SK-MEL-5 (cell line): ENCODE results near the gene CLTB. TPM values are rescaled to one million over a fixed set of nuclear protein-coding genes. Genes with fewer than 3 reads are reported as not detected.
"Not testable (repeated sequence)": the region's sequence is repeated elsewhere in the genome, so short reads cannot be mapped to it uniquely, and the experiment has no call there.

ENCODE experiments used
- DNase-seq: peaks from one replicate; pipeline ENCODE4 v3.0.0-alpha.2; 2016; ENCODE audit warnings: low read depth, low spot score
- in situ Hi-C: cut with HindIII; loops from 2 replicates; pipeline ENCODE4 v1.10.0; 2016; ENCODE audit warnings: low sequenced_read_pairs, high pct_unique_total_duplicates, low pct_unique_long_range_greater_than_20kb
- polyA plus RNA-seq, 2 experiments: library from polyadenylated mRNA; depleted of rRNA; stranded (reverse); fragments of >200 nt; gene quantifications; 2 replicates each; pipeline ENCODE4 v1.2.3, GENCODE V29; 2015
- total RNA-seq: library from RNA; depleted of rRNA; stranded (reverse); fragments of >200 nt; shearing (Covaris generic); gene quantifications from 2 replicates; pipeline ENCODE4 v1.2.3, GENCODE V29; 2014; rRNA removed

CLTB gene, protein sequence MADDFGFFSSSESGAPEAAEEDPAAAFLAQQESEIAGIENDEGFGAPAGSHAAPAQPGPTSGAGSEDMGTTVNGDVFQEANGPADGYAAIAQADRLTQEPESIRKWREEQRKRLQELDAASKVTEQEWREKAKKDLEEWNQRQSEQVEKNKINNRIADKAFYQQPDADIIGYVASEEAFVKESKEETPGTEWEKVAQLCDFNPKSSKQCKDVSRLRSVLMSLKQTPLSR
- total RNA-seq: 51.5 and 58.3 TPM in 2 replicates
- 46.9 and 50.4 TPM in 2 replicates for polyA plus RNA-seq (2015; cell fraction: cytosol; rRNA removed)
- 8.1 and 9.4 TPM in 2 replicates for polyA plus RNA-seq (2015; cell fraction: nucleus; rRNA removed)

DNA sequence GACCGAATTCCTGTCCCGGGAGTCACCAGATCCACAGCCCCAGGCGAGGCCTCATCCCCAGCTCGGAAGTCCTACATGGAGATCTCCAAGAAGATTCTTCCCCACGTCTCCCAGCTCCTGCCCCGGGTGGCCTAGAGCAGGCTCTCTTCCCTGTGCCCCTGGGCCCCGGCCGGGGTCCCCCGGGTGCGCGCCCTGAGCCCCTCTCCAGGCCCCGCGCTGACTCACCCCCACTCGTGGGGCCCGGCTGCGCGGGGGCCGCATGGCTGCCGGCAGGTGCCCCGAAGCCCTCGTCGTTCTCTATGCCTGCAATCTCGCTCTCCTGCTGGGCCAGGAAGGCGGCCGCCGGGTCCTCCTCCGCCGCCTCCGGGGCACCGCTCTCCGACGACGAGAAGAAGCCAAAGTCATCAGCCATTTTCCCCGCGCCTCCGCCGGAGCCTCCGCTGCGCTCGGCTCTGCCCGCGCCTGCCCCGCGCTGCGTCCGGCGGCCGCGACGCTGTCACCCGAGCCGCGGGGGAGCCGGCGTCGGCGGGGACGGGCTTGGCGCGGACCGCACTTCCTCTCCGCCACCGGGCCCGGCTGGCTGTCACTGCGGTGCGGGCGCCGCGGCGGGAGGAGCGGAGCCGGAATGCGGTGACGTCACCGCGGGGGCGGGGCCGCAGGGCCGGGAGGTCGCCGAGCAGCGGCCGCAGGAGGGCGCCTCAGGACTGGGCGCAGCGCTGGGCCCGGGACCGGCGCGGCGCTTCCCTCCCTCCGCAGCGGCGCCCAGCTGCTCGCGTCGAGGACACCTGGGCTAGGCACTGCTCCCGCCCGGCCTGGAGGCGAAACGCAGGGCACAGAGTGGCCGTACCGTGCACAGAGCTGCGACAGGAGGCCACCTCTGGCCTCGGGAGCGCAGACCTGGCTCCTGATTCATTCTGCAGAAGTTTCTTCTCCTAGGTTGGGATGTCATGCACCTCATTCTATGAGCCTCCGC lies at the start of gene CLTB:
TSS of gene CLTB (minus strand) at position 588 of the 973 bp plus-strand sequence. CDS start at position 412, 176 bp downstream.
- in situ Hi-C loops: no loop called here
- DNase-seq: peak; percentile 66

DNA sequence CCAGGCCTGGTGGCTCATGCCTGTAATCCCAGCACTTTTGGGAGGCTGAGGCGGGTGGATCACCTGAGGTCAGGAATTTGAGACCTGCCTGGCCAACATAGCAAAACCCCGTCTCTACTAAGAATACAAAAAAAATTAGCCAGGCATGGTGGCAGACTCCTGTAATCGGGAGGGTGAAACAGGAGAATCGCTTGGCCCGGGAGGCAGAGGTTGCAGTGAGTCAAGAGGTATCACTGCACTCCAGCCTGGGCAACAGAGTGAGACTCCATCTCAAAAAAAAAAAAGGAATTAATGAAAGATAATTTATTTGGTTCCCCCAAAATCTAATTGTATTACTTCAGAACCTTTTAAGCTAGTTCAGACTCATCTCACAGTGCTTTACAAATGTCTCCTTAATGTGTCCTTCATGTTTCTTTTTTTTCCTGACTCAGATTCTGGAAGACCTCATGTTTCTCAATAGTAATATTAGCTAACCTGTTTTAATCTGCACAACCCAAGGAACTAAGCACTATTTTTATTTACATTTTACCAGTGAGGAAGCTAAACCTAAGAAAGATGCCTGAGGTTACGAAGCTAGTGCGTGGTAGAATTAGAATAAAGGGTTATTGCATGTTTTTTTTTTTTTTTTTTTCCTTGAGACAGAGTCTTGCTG lies 46.9 kb upstream of the CLTB start:
- no peak for DNase-seq
- in situ Hi-C loops: no loop called here

DNA sequence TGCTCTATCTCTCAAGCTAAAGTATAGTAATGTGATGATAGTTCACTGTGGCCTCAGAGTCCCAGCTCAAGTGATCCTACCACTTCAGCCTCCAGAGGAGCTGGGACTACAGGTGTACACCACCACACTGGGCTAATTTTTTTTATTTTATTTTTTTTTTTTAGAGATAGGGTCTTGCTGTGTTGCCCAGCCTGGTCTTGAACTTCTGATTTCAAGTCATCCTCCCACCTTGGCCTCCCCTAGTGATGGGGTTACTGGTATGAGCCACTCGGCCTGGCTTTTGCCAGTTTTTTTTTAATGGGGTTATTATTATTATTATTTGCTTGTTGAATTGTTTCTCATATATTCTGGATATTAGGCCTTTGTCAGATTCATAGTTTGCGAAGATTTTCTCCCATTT lies 45.0 kb upstream of the CLTB start:
- in situ Hi-C loops: no loop called here
- DNase-seq: no peak

DNA sequence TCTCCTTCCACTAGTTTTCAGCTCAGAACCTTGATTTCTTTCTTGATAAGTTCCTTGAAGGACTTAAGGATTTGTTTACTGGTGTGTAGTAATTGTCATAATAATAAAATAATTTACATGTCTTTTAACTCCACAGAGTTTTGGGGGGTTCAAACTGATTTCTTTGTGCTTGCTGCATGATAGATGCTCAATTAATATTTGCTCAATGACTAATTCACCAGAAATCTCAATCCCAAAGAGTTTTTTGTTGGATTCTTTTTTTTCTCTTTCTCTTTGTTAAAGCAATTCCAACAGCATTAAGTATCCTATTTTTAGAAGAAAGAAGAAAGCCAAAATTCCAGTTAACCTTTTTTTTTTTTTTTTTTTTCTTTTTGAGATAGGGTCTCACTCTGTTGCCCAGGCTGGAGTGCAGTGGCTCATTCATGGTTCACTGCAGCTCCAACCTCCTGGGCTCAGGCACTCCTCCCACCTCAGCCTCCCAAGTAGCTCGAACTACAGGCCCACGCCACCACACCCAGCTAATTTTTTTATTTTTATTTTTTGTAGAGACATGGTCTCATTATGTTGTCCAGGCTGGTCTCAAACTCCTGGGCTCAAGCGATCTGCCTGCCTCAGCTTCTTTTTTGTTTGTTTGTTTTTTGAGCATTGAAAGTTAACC lies 42.7 kb upstream of the CLTB start:
- in situ Hi-C loops: no loop called here
- no peak for DNase-seq

DNA sequence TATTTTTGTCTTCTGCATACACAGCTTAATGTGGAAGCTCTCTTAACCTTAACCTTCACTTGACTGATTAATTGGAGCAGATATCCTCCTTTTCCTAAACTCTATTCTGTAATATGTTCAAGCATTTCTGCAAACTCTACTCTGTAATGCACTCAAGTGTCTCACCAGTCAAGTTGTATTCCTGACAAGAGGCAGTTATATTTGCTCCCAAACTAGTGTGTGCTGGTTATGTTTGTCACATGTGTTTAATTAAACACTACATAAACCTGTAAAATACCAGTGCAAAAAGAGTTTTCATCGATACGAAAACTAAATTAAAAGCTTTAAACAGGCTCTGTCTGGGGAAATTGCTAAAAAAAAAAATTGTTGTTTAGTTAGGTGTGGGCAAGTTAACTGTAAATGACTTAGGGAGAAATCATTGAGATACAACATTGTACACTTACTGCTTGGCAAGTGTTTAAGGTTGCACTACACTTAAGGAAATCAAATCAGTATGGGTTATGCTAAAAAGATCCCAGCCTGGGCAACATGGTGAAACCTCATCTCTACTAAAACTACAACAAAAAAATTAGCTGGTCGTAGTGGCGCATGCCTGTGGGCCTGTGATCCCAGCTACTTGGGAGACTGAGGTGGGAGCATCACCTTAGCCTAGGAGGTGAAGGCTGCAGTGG lies 38.5 kb upstream of the CLTB start:
- in situ Hi-C loops: no loop called here
- DNase-seq: no peak

DNA sequence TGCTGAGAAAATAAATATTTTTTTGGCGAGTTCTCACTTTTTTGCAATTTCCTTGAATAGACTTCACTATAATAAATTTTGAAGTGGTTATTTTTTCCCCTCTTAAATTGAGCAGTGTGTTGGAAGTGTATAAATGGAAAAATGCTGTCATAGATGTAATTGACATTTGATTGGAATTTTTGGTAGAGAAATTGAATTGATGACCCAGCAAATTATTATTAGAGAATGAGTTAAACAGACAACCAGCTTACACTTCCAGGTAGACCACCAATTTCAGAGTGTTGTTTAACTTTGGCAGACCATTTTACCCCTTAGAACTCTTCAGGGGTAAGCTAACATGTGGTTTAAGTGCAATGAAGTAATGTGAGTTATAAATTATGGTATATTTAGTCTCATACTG lies 33.7 kb upstream of the CLTB start:
- in situ Hi-C loops: no loop called here
- DNase-seq: no peak

DNA sequence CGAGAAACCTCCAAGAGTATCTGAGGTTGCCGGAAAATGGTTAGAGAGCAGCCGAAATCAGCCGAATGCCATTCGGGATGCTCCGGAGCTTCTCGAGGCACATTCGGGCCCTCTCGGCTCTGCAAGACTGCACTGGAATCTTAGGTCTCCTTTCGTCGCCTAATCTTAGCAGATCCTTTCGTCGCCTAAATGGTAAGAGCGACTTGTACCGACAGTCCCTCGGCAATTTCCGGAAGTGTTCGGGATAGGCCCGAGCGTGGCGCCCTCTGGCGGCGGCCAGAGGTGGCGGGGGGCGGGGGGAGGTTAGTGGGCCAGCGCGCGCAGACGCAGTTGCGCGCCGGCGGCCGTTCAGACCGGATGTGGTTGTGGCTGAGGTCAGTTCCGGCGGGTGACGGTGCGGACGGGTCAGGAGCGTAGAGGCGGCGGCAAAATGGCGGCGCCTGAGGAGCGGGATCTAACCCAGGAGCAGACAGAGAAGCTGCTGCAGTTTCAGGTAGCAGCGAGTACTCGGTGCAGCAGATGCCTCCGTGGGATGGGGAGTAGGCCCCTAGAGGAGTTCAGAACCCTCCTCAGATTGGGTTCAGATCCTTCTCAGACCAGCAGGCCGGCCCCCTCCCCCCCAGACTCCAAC lies 31.8 kb upstream of the CLTB start, which contains the start of gene FAF2:
TSS of gene FAF2 (plus strand) at position 408 of the 631 bp plus-strand sequence. CDS start at position 431, 23 bp downstream.
- in situ Hi-C loops: no loop called here

DNA sequence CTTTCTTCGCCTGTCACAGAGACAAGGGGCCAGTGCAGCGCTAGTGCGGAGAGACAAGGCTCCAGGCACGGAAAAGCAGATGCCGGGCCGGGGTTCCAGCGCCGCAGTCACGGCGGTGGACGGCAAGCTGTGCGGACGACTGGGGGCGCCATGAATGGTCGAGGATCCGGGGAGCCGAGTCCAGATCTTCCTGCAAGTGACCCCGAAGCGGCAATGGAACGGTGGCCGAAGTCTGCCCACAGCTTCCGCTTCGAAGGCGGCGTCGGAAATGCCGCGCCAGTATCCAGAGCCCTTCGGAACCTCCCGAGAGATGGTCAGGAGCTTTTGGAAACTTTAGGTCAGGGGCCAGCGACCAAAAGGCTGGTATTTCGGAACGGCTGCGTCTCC lies 31.2 kb upstream of the CLTB start:
- DNase-seq: no peak
- in situ Hi-C loops: no loop called here

More for the DNA sequence above, 31.8 kb upstream of the CLTB start, which contains the start of gene FAF2:
- peak; percentile 98 for DNase-seq

DNA sequence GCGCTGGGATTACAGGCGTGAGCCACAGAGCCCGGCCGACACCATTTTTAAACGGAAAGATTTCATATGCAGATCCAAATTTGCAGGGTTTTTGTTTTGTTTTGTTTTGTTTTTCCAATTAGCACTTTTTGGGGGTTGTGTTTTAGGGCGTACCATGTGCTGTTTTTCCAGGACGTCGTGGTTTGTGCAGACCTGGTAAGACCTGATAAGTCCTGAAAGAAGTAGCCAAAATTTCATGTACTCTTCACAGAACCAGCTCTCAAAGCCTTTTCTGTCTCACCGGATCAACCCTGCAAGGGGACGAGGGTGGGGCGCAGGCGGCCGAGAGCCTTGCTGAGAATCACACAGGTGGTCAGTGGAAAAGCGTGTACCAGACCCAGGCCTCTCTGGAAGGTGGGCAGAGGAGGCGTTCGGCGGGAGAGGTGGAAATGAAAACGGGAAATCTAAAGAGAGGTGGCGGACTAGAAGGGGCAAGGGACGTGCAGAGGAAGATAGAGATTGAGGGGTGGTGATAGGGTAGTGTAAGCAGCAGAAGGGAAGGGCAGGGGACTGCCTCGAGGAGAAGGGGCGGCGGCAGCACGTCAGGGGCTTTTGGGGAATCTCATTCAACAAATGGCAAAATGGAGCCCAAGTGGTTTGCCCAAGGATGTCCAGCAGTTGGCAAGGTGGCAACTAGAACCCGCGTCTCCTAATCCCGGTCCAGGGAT lies 30.7 kb upstream of the CLTB start:
- in situ Hi-C loops: no loop called here
- no peak for DNase-seq

DNA sequence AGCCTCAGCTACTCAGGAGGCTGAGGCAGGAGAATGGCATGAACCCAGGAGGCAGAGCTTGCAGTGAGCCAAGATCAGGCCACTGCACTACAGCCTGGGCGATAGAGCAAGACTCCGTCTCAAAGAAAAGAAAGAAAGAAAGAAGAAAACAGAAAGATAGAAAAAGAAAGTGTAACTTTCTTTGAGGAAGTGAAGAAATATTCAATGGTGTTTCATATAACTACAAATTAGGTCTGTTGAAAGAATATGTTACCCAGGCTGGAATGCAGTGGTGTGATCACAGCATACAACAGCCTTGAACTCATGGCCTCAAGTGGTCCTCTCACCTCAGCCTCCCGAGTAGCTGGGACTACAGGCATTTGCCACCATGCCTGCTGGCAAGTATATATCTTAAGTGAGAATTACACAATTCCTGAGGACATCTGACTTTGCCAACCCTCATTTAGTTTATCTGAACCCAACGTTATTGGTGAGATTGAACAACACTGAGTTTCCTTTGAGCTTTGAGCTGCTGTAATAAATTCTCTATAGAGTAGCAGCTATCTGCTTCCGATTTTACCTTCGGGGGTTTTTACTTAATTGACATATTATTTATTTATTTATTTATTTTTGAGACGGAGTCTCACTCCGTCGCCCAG lies 29.8 kb upstream of the CLTB start:
- in situ Hi-C loops: no loop called here
- no peak for DNase-seq

DNA sequence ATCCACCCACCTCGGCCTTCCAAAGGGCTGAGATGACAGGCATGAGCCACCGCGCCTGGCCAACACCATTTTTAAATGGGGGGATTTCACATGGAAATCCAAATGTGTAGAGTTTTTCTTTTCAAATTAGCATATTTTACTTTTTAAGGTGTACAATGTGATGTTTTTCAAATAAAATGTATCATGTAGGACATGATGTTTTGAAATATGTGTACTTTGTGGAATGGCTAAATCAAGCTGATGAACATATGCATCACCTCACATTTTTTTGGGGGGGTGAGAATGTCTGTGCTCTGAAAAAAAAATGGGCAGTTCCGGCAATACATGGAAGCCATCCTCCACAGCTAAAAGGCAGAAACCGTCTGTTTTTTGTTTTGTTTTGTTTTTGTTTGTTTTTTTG lies 28.4 kb upstream of the CLTB start:
- in situ Hi-C loops: no loop called here
- no peak for DNase-seq

DNA sequence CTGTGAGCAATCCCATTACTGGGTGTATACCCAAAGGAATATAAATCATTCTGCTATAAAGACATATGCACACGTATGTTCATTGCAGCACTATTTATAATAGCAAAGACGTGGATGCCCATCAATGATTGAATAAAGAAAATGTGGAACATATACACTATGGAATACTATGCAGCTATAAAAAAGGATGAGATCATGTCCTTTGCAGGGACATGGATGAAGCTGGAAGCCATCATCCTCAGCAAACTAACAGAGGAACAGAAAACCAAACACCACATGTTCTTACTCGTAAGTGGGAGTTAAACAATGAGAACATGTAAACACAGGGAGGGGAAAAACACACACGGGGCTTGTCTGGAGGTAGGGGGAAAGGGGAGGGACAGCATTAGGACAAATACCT lies 26.6 kb upstream of the CLTB start:
- in situ Hi-C loops, DNase-seq: not testable (repeated sequence)

DNA sequence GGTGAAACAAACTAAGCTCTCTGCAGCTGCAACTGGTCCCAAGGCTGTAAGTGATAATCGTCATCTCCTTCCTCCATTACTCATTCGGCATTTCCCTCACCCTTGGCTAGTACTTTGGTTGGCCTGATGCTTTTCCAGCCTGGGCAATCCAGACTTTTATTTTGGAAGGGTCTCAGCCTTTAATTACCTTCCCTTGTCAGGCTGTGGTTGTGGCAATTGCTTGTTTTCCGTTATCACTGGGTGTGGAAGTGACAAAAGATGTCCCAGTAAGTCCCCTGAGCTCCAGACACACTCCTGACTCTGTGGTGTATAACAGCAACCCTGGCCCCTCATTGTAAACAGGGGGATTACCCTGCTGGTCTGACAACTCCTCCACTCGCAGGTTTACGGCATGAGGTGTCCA lies 25.6 kb upstream of the CLTB start:
- no peak for DNase-seq
- in situ Hi-C loops: no loop called here

DNA sequence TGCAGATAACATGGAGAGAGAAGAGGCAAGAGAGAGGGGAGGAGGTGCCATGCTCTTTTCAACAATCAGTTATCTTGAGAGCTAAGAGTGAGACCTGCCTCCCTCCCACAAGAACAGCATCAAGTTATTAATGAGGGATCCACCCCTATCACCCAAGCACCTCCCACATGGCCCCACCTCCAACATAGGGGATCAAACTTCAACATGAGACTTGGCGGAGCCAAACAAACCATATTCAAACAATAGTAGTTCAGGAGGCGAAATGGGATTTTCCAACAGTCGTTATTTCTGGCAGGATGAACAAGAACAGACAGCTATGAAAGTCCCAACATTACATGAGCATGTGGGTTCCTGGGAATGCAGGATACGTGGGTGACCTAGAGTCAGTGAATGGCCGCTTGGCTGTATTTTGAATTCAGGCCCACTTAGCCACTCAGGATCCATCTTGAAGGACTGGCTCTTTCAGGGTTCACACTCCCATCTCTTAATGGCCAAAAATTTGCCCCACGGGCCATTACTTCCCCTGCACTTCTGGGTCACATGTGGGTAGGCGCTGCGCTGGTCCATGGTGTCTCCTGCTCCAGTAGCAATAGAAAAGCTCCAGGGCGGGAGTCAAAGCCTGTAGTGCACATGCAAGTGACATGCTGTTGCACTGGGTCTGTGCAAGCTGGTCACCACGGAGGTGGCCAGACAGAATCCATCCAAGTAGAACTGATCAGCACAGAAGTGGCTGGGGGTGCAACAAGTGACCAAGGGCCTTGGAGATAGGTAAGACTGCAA lies 24.8 kb upstream of the CLTB start:
- in situ Hi-C loops: no loop called here
- no peak for DNase-seq
